Medulla oblongata (tissue), 1 donor: Measurements from ENCODE around the gene FOXD4L1.
A peak's percentile ranks its signal among the peaks of the same experiment; 100 is the strongest.
"Not testable (repeated sequence)": the region's sequence is repeated elsewhere in the genome, so short reads cannot be mapped to it uniquely, and the experiment has no call there.

Experiments
- DNase-seq: peaks from one replicate; pipeline ENCODE4 v3.0.0-alpha.2; 2015; ENCODE audit errors: extremely low spot score

FOXD4L1 gene

DNA sequence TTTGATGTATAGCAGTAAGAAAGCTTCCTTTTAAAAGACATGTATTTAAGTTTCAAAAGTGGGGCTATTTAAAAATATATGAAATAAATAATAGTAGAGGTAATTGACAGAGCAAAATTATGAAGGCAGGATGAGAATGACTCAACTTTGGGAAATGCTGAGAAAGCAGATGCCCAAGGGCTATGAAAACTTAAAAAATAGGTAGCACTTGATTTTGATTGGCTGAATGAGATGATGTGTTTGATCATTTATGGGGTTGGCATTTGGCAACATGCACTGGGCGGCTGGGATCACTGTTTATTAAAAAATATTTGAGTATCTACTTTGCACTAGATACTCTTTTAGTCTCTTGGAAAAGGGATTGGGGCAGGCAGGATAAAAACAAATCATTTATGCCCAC is 26.5 kb downstream of the FOXD4L1 start:
- not testable (repeated sequence) for DNase-seq

DNA sequence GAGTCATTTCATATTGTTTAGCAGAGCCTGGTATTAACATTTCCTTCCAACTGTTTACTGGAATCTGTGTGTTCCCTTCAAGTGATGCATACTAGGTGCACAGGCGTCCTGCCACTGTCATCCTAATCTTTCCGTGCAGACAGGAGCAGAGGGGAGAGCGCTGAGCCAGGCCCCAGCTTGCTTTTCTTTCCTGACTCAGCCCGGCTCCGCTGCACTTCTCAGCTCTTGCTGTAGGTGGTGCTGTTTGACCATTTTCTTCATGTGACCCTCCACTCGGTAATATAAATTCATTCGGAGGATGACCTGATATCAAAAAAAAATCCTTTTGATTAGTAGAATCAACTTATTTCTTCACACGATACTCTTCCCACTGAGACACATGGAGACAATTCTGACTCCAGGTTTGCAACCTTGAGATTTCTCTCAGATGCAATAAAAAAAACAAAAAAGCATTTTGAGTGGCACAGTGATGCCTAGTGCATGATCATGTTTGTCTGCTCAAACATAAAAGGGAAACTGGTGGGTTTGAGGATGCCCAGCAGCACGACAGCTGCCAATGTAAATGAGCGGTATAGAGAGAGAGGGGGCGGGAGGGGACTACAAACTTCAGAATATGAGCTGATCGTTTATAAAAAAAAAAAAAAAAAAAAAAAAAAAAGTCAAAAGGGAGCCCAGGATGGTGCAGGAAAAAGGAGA is 29.0 kb downstream of the FOXD4L1 start:
- DNase-seq = not testable (repeated sequence)

DNA sequence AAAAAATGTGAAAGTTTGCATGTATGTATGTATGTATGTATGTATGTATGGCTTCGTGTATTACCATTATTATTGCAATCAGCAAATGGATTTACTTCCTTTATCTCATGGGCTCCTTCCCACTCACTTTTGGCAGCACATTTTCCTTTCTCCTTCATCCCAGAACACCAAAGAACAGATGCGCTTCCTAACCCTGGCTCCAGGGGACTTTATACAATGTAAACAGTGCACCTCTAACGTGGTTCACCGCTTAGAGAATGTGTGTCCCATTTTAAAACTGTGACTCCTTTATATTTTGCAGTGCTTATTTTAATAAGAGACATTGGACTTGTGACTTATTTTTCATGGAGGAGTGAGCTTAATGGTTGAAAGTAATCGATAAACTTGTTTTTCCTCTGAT is 29.7 kb downstream of the FOXD4L1 start:
- DNase-seq = not testable (repeated sequence)

DNA sequence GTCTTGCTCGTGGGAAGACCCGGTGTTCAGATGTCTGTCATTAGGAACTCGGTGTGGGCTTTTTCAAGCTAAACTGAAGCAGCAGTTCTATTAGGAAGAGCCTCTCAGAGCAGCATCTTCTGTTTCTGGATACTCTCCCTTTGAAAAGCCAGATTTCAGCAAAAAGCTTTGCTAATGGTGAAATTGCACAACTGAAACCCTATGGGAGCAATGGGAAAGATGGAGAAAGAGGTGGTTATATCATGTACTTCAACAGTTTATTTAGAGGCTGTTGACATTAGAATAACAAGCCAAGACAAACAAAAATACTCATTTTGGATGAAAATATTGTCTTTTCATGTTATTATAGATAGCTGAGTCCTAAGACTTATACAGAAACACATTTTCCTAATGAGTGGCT is 30.4 kb downstream of the FOXD4L1 start:
- not testable (repeated sequence) for DNase-seq

DNA sequence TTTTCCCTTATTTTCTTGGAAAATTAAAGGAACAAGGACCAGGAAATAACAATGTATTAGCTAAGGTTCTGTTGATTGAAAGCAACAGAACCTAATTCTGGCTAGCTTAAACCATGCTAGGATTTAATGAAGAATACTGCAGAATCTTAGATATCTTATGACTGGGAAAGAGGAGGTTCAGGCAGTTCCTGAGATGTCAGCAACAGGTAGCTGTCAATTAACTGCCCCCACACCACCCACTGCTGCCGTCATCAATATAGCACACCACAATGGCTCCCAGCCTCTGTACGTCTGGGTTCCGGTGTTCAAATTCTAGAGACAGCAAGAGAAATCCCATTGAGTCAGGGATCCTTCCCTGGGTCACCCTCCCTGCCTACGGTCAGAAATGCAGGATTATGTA is 34.5 kb downstream of the FOXD4L1 start:
- not testable (repeated sequence) for DNase-seq

DNA sequence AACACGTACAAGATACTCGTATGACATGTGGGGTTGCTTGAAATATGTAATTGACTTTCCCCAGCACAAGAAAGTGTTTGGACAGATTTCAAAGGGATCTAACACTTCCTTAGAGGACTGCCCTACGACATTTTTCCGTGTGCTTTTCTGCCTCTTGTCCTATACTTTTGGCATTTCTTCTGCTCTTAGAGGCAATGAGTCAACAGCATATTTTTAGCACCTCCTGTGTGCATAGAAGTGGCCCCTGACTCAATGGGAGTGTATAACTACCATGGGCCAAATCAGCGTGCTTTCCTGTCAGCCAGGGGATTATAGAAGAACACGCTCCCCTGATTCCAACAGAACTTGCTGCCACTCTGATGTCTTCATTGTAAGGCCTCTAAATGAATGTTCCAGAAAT is 38.1 kb downstream of the FOXD4L1 start:
- not testable (repeated sequence) for DNase-seq

DNA sequence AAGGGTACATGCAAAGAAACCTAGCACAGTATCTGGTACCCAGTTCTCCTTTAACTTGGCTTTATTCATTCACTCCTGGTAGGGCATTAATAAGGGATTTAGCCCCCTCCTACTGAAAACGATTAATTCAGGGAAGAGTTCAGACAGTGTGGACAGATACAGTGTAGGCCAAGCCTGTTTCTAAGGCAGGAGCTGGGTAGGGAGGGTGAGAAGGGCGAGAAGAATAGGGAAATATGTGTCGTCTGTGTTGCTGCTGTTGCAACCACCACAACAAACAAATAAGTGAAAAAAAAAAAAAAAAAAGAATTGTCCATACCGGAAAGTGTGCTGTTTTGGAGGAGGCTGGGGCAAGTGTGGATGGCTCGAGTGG is 42.4 kb downstream of the FOXD4L1 start:
- DNase-seq = not testable (repeated sequence)

DNA sequence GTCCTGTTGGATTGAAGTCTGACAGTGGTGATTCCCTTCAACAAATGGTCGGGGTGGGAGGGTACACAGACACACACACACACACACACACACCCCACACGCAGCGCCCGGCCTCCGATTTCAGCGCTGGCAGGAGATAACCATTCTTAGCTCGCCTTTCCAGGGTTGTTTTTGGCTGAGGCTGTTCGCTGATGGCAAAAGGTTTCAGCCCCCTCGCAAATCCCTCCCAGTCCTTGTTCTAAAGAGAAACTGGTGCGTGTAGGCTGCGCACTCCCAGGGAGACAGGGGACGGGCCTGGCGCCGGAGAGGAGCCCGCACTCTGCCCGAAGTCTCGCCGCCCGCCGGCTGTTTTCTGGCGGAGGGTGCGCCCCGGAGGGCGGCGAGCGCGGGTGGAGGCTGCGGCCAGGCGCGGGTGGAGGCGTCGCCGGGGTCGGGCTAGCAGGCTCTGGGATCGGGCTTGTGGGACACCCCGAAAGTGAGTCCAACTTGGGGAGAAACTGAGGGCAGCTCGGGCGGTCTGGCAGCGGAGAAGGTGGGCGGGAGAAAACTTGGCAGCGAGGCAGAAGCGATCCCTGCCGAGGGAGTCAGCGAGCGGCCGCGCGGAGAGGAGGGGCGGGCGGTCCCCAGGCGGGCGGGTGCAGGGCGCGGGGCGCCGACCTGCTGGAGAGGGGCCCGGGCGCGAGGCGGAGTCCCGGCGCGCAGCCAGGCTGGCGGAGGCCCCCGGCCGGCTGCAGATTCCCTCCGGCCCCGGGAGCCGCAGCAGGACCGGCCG is 42.9 kb downstream of the FOXD4L1 start:
- peak; percentile 3 for DNase-seq

DNA sequence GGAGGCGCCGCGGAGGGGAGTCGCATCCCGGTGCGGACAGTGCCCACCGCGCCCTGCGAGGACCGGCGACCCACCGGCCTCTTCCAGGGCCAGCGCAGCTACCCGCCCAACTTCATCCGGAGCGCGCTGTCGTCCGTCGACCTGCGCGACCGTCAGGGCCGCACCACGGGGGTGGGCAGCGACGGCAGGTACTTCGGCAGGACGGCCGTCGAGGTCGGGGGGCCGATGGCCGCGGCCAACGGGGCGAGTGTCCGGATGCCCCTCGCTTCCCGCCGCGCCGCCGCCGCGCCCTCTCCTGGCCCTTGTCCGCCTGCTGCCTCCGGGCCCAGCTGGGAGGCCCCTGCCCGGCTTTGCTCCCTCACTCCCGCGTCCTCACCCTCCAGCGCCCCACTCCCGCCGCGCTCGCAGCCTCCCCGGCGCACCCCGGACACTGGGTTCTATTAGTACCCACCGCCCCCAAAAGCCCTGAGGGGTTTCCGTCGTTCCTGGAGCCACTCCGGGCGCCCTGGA is 43.6 kb downstream of the FOXD4L1 start:
- not testable (repeated sequence) for DNase-seq

DNA sequence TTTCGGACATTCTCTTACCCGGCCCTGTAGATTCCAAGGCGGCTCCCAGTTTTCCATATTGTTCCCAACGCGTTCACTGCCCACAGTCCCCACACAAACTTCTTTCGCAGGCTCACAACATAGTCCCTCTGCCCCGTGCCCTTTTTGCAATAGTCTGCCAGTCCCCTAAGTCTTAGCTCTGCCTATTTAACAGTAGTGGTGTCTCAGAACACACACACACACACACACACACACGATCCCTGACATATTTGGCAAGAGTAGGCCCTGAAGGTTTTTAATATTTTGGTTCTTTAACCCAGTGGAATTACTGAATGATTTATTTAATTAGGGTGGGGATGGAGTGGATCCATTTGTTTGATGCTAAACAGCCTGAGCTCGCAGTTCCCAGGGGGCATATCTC is 44.1 kb downstream of the FOXD4L1 start:
- DNase-seq = not testable (repeated sequence)
